ENCODE measurements around the gene NCKAP5.

GRCh38 chr2:132782176-132782783 is 786.0 kb downstream of the NCKAP5 start:
- TF ChIP-seq, protein P1, sequence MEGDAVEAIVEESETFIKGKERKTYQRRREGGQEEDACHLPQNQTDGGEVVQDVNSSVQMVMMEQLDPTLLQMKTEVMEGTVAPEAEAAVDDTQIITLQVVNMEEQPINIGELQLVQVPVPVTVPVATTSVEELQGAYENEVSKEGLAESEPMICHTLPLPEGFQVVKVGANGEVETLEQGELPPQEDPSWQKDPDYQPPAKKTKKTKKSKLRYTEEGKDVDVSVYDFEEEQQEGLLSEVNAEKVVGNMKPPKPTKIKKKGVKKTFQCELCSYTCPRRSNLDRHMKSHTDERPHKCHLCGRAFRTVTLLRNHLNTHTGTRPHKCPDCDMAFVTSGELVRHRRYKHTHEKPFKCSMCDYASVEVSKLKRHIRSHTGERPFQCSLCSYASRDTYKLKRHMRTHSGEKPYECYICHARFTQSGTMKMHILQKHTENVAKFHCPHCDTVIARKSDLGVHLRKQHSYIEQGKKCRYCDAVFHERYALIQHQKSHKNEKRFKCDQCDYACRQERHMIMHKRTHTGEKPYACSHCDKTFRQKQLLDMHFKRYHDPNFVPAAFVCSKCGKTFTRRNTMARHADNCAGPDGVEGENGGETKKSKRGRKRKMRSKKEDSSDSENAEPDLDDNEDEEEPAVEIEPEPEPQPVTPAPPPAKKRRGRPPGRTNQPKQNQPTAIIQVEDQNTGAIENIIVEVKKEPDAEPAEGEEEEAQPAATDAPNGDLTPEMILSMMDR (IDR thresholded peaks at IDR 0.05; ENCODE audit: borderline replicate concordance, extremely low read depth, low read length, poor library complexity, severe bottlenecking) = no peak
- TF ChIP-seq EZH2 (IDR thresholded peaks at IDR 0.05; ENCODE audit: borderline replicate concordance, low read depth, low read length, severe bottlenecking) = no peak

Data from DND-41 (cell line).